ENCODE results near the gene TMED6.

The TMED6 gene

DNA sequence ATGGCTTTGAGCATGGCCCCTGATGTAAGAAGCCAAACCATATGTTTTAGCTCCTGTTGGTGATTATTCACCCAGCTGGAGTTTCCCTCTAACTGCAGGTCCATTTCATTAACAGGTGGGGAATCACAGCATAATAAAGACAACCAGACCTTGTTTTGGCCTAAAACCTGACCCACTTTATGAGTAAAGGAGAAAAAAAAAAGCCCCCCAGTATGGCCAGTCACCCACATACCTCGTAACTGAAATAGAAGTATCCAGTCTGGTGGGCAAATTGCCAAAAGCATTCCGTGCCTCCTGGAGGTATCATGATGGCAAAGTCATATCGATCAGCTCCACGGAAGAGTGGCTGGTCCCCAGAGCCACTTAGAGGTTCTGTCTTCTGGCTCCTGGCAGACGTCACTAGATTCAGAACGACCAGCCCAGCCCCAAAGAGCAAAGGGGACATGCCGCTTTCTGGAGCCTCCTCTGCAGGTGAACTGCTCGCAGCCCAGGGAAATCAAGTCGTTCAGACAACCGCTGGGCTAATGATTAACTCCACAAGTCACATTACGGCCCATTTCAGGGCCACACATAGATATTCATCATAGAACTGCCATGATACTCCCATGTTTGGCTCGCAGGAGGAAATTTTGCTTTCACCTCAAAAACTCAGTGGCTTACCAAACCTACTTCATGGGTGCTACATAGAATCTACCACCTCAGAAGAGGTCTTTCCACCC is at the start of gene TMED6:
Gene TMED6, minus strand, starts transcription at position 478 of the 719 bp plus-strand sequence. Its CDS starts 33 bp downstream, at position 445.
- no peak for DNase-seq (ENCODE audit: low read depth in 2 of 2)

GRCh38 chr16:69399361-69399760 is 47.8 kb upstream of the TMED6 start:
- DNase-seq (ENCODE audit: low read depth in 2 of 2), result no peak

- DNase-seq (ENCODE audit: low read depth in 2 of 2), result no peak
Measured at GRCh38 chr16:69397821-69398521, 46.4 kb upstream of the TMED6 start.

- peak; percentile 7 to 46 for DNase-seq (ENCODE audit: low read depth in 2 of 2)
Measured at GRCh38 chr16:69396187-69397061, 44.8 kb upstream of the TMED6 start.

DNA sequence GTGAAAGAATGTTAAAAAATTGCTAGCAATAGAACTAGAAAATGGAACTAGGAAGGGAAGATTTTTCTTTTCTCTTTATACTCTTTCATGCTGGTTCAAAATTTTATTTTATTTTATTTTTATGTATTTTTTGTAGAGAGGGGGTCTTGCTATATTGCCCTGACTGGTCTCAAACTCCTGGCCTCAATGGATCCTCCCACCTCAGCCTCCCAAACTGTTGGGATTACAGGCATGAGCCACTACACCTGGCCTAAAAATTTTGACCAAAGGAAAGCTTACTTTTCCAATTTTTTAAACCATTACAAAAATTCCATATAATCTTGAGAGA is 44.2 kb upstream of the TMED6 start:
- DNase-seq (ENCODE audit: low read depth in 2 of 2), result no peak

GRCh38 chr16:69393898-69394849 is 42.6 kb upstream of the TMED6 start:
- no peak for DNase-seq (ENCODE audit: low read depth in 2 of 2)

DNA sequence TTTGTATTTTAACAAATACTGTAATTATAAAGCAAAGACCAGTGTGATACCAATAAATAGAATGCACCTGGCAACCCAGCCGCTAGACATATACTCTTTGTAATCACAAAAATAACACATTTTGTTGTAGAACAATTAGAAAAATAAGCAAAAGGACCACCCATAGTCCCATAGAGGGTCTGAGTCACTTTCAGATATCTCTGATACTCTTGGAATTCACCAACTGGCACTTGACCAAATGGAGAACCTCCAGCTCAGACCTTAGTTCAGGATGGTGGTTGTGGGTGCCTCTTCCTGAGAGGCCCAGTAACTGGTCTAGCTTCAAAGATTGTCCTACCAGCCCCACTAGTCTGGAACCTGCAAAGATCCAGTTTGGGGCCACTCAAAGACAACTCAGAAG is 35.0 kb upstream of the TMED6 start:
- DNase-seq (ENCODE audit: low read depth in 2 of 2), result no peak

GRCh38 chr16:69384974-69385373 is 33.4 kb upstream of the TMED6 start:
- no peak for DNase-seq (ENCODE audit: low read depth in 2 of 2)

- DNase-seq (ENCODE audit: low read depth in 2 of 2), result no peak
Measured at GRCh38 chr16:69382421-69382820, 30.8 kb upstream of the TMED6 start.

GRCh38 chr16:69381231-69381630 is 29.6 kb upstream of the TMED6 start:
- DNase-seq (ENCODE audit: low read depth in 2 of 2), result no peak

GRCh38 chr16:69378760-69379159 is 27.2 kb upstream of the TMED6 start:
- no peak for DNase-seq (ENCODE audit: low read depth in 2 of 2)

- DNase-seq (ENCODE audit: low read depth in 2 of 2), result no peak
Measured at GRCh38 chr16:69378036-69378435, 26.4 kb upstream of the TMED6 start.

DNA sequence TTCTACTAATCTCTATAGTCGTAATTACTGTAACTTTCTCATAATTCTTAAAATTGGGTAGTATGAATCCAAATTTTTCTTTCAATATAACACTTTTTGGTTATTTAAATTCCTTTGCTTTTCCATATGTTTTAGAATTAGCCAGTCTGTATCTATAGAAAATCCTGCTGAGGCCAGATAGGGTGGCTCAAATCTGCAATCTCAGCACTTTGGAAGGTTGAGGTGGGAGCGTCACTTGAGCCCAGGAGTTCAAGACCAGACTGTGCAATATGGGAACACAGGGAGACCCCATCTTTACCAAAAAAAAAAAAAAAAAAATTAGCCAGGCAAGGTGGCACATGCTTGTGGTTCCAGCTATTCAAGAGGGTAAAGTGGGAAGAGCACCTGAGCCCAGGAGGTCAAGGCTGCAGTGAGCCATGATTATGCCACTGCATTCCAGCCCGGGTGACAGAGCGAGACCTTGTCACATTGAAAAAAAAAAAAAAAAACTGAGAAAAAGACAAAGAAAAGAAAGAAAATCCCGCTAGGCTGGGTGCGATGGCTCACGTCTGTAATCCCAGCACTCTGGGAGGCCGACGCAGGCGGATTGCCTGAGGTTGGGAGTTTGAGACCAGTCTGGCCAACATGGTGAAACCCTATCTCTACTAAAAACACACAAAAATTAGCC is 24.9 kb upstream of the TMED6 start:
- no peak for DNase-seq (ENCODE audit: low read depth in 2 of 2)

DNA sequence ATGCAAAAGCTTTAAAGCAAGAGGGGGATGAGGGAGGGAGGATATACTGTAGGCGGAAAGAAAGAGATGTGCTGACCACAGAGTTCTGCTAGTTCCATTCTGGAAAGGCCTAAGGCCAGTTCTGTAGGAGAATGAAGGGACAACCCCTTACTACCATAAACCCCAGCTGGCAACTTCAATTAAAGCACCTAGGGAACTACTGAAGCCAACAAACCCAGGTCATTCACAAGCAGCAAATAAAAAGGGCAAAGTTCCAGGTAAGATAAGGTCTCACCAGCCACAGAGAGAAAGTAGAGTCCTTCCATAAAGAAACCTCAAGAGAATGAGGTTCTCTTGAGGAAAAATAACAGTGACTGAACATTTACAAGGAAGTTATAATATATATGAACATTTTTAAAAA is 21.4 kb upstream of the TMED6 start:
- no peak for DNase-seq (ENCODE audit: low read depth in 2 of 2)

- no peak for DNase-seq (ENCODE audit: low read depth in 2 of 2)
Measured at GRCh38 chr16:69371564-69371963, 20.0 kb upstream of the TMED6 start.

DNA sequence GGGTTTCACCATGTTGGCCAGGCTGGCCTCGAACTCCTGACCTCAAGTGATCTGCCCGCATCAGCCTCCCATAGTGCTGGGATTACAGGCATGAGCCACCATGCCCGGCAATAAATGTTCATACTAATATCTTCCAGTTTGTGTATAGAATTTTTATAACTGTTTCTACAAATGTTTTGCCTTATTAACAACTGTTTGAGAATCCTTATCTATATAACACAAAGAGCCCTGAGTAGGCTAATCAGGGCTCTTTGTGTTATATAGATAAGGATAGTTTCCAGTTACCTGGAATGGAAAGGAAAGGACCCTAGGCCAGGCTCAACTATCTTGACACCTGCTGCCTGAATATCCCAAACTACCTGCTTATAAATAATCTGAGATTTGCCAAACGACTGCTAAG is 17.3 kb upstream of the TMED6 start:
- no peak for DNase-seq (ENCODE audit: low read depth in 2 of 2)

GRCh38 chr16:69367980-69368379 is 16.4 kb upstream of the TMED6 start:
- no peak for DNase-seq (ENCODE audit: low read depth in 2 of 2)

DNA sequence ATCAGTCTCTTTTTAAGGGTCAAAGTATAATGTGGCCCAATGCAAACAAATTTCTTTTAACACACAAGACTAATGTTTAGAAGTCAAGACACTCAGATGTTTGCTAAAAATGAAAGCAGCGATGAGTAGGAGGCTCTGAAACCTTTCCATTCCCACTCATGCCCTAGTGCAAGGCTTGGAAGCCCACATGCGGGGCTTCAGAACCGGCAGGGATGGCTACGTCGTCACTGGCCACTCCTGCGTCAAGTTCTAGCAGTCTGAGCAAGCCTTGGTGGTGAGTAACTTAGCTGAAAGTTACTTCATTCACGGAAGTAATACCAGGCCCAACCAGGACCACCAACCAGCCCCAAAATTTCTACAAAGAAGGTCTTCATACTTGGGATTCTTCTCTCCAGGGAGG is 14.8 kb upstream of the TMED6 start:
- no peak for DNase-seq (ENCODE audit: low read depth in 2 of 2)

- DNase-seq (ENCODE audit: low read depth in 2 of 2), result no peak
Measured at GRCh38 chr16:69365901-69366300, 14.3 kb upstream of the TMED6 start.

- DNase-seq (ENCODE audit: low read depth in 2 of 2), result no peak
Measured at GRCh38 chr16:69364088-69364487, 12.5 kb upstream of the TMED6 start.

- DNase-seq (ENCODE audit: low read depth in 2 of 2), result no peak
Measured at GRCh38 chr16:69363281-69363717, 11.7 kb upstream of the TMED6 start.

Measured in stimulated activated CD8-positive, alpha-beta memory T cell treated with anti-CD3 and anti-CD28 coated beads, Interleukin-15, amount 100 ng/mL, for 4 hours (primary cell).